ENCODE data around the gene LHFPL4.
A peak's percentile ranks its signal among the peaks of the same experiment; 100 is the strongest.

LHFPL4 gene

GRCh38 chr3:9534429-9534828 lies 19.2 kb downstream of the LHFPL4 start:
- Histone ChIP-seq H3K36me3 (ENCODE audit: control insufficient read depth, low read depth, low read length) (no peaks in the 10 kb centered on the region), H3K4me3 (ENCODE audit: low read length) (no peak overlapping the region), H3K9me3 (ENCODE audit: control insufficient read depth, low read depth, low read length) (no peaks in the 10 kb centered on the region), H3K27me3 (ENCODE audit: control insufficient read depth, insufficient read depth, low read length) (no peaks in the 10 kb centered on the region), H3K4me1 (ENCODE audit: control insufficient read depth, low read depth, low read length) (no peaks in the 10 kb centered on the region), H3K9ac (ENCODE audit: low read length) (no peak overlapping the region), H3K27ac (ENCODE audit: low read length) (no peak overlapping the region)

DNA sequence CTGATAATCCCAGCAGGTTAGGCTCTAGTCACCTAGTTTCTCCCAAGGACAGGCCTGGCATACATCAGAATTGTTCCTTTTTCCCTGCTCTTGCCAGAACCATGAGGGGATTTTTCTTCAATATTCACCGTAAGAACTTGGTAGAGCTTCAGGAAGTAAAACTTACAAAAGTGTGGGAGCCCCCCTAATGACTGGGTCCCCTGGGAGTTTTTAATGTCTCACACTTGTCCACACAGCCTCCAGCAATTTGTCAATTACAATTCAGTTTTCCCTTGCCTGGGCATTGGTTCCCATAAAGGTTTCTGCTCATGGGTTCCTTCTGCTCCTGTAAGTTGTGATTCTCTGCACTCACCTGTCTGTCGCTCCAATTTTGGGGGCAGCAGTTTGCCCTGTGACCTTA lies 28.5 kb downstream of the LHFPL4 start:
- no peak overlapping the region for H3K27ac ChIP-seq (ENCODE audit: low read length)
- no peaks in the 10 kb centered on the region for H3K36me3 ChIP-seq (ENCODE audit: control insufficient read depth, low read depth, low read length)
- H3K4me1 ChIP-seq (ENCODE audit: control insufficient read depth, low read depth, low read length) = no peaks in the 10 kb centered on the region
- H3K4me3 ChIP-seq (ENCODE audit: low read length) = no peak overlapping the region
- H3K9me3 ChIP-seq (ENCODE audit: control insufficient read depth, low read depth, low read length) = no peaks in the 10 kb centered on the region
- no peaks in the 10 kb centered on the region for H3K27me3 ChIP-seq (ENCODE audit: control insufficient read depth, insufficient read depth, low read length)
- H3K9ac ChIP-seq (ENCODE audit: low read length) = no peak overlapping the region

DNA sequence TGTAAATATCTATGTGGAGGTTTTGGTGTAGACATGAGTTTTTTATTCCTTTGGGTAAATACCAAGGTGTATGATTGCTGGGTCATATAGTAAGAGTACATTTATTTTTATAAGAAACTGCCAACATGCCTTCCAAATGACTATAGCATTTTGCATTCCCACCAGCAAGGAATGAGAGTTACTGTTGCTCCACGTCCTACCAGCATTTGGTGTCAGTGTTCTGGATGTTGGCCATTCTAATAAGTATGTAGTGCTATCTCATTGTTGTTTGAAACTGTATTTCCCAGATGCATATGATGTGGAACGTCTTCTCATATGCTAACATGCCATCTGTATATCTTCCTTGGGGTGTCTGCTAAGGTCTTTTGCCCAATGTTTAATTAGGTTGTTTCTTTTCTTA lies 38.7 kb downstream of the LHFPL4 start:
- H3K4me1 ChIP-seq (ENCODE audit: control insufficient read depth, low read depth, low read length) = no peaks in the 10 kb centered on the region
- H3K9me3 ChIP-seq (ENCODE audit: control insufficient read depth, low read depth, low read length) = no peaks in the 10 kb centered on the region
- H3K27ac ChIP-seq (ENCODE audit: low read length) = no peak overlapping the region
- no peak overlapping the region for H3K4me3 ChIP-seq (ENCODE audit: low read length)
- no peaks in the 10 kb centered on the region for H3K36me3 ChIP-seq (ENCODE audit: control insufficient read depth, low read depth, low read length)
- H3K27me3 ChIP-seq (ENCODE audit: control insufficient read depth, insufficient read depth, low read length) = peaks cover under 1% of the 10 kb centered on the region
- no peak overlapping the region for H3K9ac ChIP-seq (ENCODE audit: low read length)

- Histone ChIP-seq H3K27ac (ENCODE audit: low read length) (no peak overlapping the region), H3K27me3 (ENCODE audit: control insufficient read depth, insufficient read depth, low read length) (peaks cover 7% of the 10 kb centered on the region), H3K4me1 (ENCODE audit: control insufficient read depth, low read depth, low read length) (no peaks in the 10 kb centered on the region), H3K9ac (ENCODE audit: low read length) (no peak overlapping the region), H3K4me3 (ENCODE audit: low read length) (no peak overlapping the region), H3K36me3 (ENCODE audit: control insufficient read depth, low read depth, low read length) (no peaks in the 10 kb centered on the region), H3K9me3 (ENCODE audit: control insufficient read depth, low read depth, low read length) (no peaks in the 10 kb centered on the region)
Observed at GRCh38 chr3:9514306-9514705, 39.3 kb downstream of the LHFPL4 start.

DNA sequence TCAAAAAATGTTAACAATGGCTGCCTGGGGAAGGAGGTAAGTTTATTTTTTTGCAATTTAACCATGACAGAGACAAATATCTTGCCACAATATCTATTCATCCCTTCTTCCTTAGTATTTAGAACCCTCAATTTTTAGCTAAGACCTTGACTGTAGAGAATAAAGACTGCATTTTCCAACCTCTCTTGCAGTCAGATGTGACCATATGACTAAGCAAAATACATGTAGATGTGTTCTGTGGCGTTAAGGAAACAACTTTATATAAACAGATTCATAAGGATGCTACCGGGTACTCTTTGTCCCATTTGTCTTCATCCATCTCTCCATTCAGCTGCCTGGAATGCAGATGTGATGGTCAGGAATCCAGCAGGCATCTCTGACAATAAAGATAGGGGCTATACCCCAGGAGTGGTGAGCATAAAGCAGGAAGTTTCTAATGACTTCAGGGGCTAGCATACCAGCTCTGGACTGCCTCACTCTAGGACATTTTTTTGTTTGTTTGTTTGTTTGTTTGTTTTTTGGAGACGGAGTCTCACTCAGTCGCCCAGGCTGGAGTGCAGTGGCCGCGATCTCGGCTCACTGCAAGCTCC lies 41.1 kb downstream of the LHFPL4 start:
- Histone ChIP-seq H3K4me3 (ENCODE audit: low read length) (no peak overlapping the region), H3K27ac (ENCODE audit: low read length) (no peak overlapping the region), H3K4me1 (ENCODE audit: control insufficient read depth, low read depth, low read length) (no peaks in the 10 kb centered on the region), H3K9me3 (ENCODE audit: control insufficient read depth, low read depth, low read length) (no peaks in the 10 kb centered on the region), H3K36me3 (ENCODE audit: control insufficient read depth, low read depth, low read length) (no peaks in the 10 kb centered on the region), H3K9ac (ENCODE audit: low read length) (no peak overlapping the region), H3K27me3 (ENCODE audit: control insufficient read depth, insufficient read depth, low read length) (peaks cover 24% of the 10 kb centered on the region)

GRCh38 chr3:9508781-9509180 lies 44.8 kb downstream of the LHFPL4 start:
- Histone ChIP-seq H3K4me1 (ENCODE audit: control insufficient read depth, low read depth, low read length) (no peaks in the 10 kb centered on the region), H3K36me3 (ENCODE audit: control insufficient read depth, low read depth, low read length) (no peaks in the 10 kb centered on the region), H3K27me3 (ENCODE audit: control insufficient read depth, insufficient read depth, low read length) (peaks cover 24% of the 10 kb centered on the region), H3K4me3 (ENCODE audit: low read length) (no peak overlapping the region), H3K9me3 (ENCODE audit: control insufficient read depth, low read depth, low read length) (no peaks in the 10 kb centered on the region), H3K9ac (ENCODE audit: low read length) (no peak overlapping the region), H3K27ac (ENCODE audit: low read length) (no peak overlapping the region)

- Histone ChIP-seq H3K27ac (ENCODE audit: low read length) (no peak overlapping the region), H3K4me1 (ENCODE audit: control insufficient read depth, low read depth, low read length) (no peaks in the 10 kb centered on the region), H3K4me3 (ENCODE audit: low read length) (no peak overlapping the region), H3K36me3 (ENCODE audit: control insufficient read depth, low read depth, low read length) (no peaks in the 10 kb centered on the region), H3K27me3 (ENCODE audit: control insufficient read depth, insufficient read depth, low read length) (peaks cover 24% of the 10 kb centered on the region), H3K9me3 (ENCODE audit: control insufficient read depth, low read depth, low read length) (no peaks in the 10 kb centered on the region), H3K9ac (ENCODE audit: low read length) (no peak overlapping the region)
Observed at GRCh38 chr3:9507586-9508578, 45.7 kb downstream of the LHFPL4 start.

DNA sequence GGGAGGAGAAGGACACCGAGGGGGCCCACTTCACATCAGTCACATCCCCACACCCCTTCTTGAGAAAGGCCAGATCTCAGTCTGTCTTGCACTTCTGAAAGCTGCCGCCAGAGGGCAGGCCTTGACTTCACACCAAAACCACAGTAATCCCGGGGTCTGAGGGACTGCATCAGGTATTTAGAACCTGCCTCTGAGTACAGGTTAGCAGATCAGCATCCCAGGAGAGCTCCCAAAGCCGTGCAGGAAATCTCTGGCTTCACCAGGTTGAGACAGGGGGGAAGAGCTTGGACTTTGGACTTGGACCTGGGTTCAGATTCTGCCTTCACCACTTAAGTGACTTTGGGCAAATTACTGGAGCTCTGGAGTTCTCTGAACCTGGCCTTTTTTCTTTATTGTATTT lies 50.3 kb downstream of the LHFPL4 start:
- peaks cover 27% of the 10 kb centered on the region for H3K27me3 ChIP-seq (ENCODE audit: control insufficient read depth, insufficient read depth, low read length)
- no peak overlapping the region for H3K27ac ChIP-seq (ENCODE audit: low read length)
- no peaks in the 10 kb centered on the region for H3K4me1 ChIP-seq (ENCODE audit: control insufficient read depth, low read depth, low read length)
- no peak overlapping the region for H3K9ac ChIP-seq (ENCODE audit: low read length)
- no peak overlapping the region for H3K4me3 ChIP-seq (ENCODE audit: low read length)
- no peaks in the 10 kb centered on the region for H3K9me3 ChIP-seq (ENCODE audit: control insufficient read depth, low read depth, low read length)
- H3K36me3 ChIP-seq (ENCODE audit: control insufficient read depth, low read depth, low read length) = no peaks in the 10 kb centered on the region

DNA sequence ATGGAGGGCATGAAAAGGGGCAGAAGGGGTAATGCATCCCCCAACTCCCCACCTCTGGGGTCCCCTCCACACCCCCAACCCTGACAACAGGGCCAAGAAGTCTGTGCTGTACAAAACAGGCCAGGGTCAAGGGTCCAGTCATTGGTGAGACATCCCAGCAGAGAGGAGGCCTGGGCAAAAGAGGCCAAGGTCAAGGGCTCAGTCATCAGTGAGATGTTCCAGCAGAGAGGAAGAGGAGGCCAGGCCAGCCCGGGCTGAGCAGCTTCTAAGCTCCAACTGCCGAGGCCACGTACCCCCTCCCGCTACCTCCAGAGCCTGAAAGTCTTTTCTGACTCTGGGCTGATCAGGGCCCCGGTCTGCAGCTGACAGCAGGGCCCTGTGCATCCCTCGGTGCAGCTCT lies 52.4 kb downstream of the LHFPL4 start:
- no peak overlapping the region for H3K4me3 ChIP-seq (ENCODE audit: low read length)
- peaks cover 22% of the 10 kb centered on the region for H3K27me3 ChIP-seq (ENCODE audit: control insufficient read depth, insufficient read depth, low read length)

DNA sequence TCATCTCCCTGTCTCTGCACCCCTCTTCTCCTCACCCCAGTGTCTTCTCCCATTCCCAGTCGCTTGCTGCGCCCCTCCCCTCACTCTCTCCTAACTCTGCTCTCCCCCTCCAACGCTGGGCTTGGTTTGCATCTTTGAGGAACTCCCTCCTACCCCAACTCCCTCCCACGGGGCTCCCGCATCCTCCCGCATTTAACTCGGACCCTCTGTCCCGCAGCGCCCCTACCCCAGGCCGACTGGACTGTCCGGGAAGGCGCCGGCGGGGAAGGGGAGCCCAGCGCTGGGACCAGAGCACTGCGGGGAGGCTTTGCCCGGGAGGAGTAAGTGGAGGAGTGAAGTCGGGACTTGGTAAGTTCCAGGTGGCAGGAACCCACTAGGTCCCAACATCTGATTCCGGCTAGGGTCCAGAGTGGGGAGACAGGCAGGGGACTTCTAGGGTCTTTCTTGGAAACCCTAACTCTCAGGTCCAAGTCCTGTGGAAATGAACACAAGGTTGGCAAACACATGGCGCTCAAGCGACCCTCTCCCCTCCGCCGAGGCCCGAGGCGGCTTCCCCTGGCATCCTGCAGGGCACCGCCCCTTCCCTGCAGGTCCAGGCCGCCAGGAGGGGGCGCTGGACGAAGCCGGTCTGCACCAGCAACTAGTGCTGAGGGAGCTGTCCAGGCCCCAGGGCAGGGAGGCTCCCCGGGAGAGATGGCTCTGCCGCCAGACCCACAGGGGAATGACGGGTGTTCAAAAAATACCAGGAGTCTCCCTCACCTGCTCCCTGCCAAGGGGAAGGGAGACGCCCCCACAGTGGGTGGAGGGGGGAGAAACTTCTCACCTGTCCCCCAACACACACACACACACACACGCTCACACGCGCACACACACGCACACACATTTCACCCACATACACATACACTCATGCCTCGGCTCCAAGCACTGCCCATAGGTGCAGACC lies 53.2 kb downstream of the LHFPL4 start:
- Histone ChIP-seq H3K4me1 (ENCODE audit: control insufficient read depth, low read depth, low read length) (no peaks in the 10 kb centered on the region), H3K36me3 (ENCODE audit: control insufficient read depth, low read depth, low read length) (no peaks in the 10 kb centered on the region), H3K4me3 (ENCODE audit: low read length) (peak overlapping the region; percentile 83), H3K9ac (ENCODE audit: low read length) (peak overlapping the region; percentile 59), H3K9me3 (ENCODE audit: control insufficient read depth, low read depth, low read length) (no peaks in the 10 kb centered on the region), H3K27me3 (ENCODE audit: control insufficient read depth, insufficient read depth, low read length) (peaks cover 23% of the 10 kb centered on the region), H3K27ac (ENCODE audit: low read length) (no peak overlapping the region)

More for the DNA sequence above, 52.4 kb downstream of the LHFPL4 start:
- Histone ChIP-seq H3K27ac (ENCODE audit: low read length) (no peak overlapping the region), H3K36me3 (ENCODE audit: control insufficient read depth, low read depth, low read length) (no peaks in the 10 kb centered on the region), H3K4me1 (ENCODE audit: control insufficient read depth, low read depth, low read length) (no peaks in the 10 kb centered on the region), H3K9ac (ENCODE audit: low read length) (no peak overlapping the region), H3K9me3 (ENCODE audit: control insufficient read depth, low read depth, low read length) (no peaks in the 10 kb centered on the region)

DNA sequence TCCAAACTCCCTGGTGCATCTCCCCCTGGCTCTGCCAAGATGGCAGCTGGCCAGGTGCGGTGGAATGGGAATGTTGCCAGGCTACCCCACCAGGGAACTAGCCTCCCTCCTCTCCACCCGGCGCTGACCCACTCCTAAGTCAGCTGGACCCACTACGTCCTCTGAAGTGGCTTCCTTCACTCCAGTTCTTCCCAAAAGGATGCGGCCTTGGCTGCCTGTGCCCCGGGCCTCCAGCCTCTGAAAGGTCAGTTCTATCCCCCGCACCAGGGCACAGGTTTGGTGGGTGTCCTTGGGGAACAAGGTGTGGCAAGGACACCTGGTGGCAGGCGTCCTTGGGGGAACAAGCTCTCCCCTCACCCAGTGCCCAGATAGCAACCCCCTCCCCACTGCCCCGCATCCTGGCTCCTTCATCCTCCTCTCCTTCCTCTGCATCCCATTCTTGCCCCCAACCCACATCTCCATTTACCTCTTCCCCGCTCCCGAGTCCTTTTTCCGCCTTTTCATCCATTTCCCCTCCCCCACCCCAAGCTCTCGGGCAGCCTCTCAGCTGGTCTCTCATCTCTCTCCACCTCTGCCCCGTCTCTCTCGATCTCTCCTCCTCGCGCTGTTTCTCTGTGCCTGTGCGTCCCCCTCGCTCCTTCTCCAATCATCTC lies 54.0 kb downstream of the LHFPL4 start:
- Histone ChIP-seq H3K4me3 (ENCODE audit: low read length) (peak overlapping the region; percentile 83), H3K27ac (ENCODE audit: low read length) (no peak overlapping the region), H3K9ac (ENCODE audit: low read length) (peak overlapping the region; percentile 59), H3K9me3 (ENCODE audit: control insufficient read depth, low read depth, low read length) (no peaks in the 10 kb centered on the region), H3K27me3 (ENCODE audit: control insufficient read depth, insufficient read depth, low read length) (peaks cover 29% of the 10 kb centered on the region), H3K36me3 (ENCODE audit: control insufficient read depth, low read depth, low read length) (no peaks in the 10 kb centered on the region), H3K4me1 (ENCODE audit: control insufficient read depth, low read depth, low read length) (no peaks in the 10 kb centered on the region)
